Osteoblast (primary cell): ENCODE measurements around the gene SULF2. TPM values are rescaled to one million over a fixed set of nuclear protein-coding genes. Genes with fewer than 3 reads are reported as not detected.
A peak's percentile ranks its signal among the peaks of the same experiment; 100 is the strongest.

ENCODE experiments used
- DNase-seq: peaks from one replicate; pipeline ENCODE4 v3.0.0; 2011; ENCODE audit warnings: low spot score, mixed read lengths; ENCODE audit not compliant: insufficient read length; ENCODE audit errors: missing footprints
- H2AFZ ChIP-seq: 2 replicates; pipeline ENCODE4 v1.6.0; 2011; ENCODE audit warnings: mild to moderate bottlenecking, low read length
- H3K27ac ChIP-seq: 2 replicates; pipeline ENCODE4 v1.5.1; 2011; ENCODE audit warnings: mild to moderate bottlenecking, low read depth, low read length, moderate library complexity
- H3K27me3 ChIP-seq: 2 replicates; pipeline ENCODE4 v1.6.0; 2012; ENCODE audit warnings: mild to moderate bottlenecking, control low read depth, inconsistent platforms, low read length, moderate library complexity; ENCODE audit not compliant: insufficient read depth
- H3K36me3 ChIP-seq: 2 replicates; pipeline ENCODE4 v1.5.1; 2011; ENCODE audit warnings: mild to moderate bottlenecking, low read length, control low read depth, moderate library complexity; ENCODE audit not compliant: insufficient read depth
- H3K4me1 ChIP-seq: 2 replicates; pipeline ENCODE4 v1.5.1; 2011; ENCODE audit warnings: mild to moderate bottlenecking, low read length, control low read depth, moderate library complexity; ENCODE audit not compliant: insufficient read depth
- H3K4me2 ChIP-seq: 2 replicates; pipeline ENCODE4 v1.6.0; 2011; ENCODE audit warnings: mild to moderate bottlenecking, low read length; ENCODE audit not compliant: insufficient read depth
- H3K4me3 ChIP-seq: fragments of 200-600 bp; sonication (generic); 3 replicates; pipeline ENCODE4 v1.5.1; 2012; ENCODE audit warnings: mild to moderate bottlenecking, low read length, inconsistent platforms; ENCODE audit not compliant: insufficient read depth
- H3K79me2 ChIP-seq: 2 replicates; pipeline ENCODE4 v1.6.0; 2012; ENCODE audit warnings: mild to moderate bottlenecking, low read length, control low read depth, inconsistent platforms; ENCODE audit not compliant: insufficient read depth
- H3K9me3 ChIP-seq: 2 replicates; pipeline ENCODE4 v1.5.1; 2011; ENCODE audit warnings: low read depth, low read length, control low read depth
- H4K20me1 ChIP-seq: 2 replicates; pipeline ENCODE4 v1.6.0; 2012; ENCODE audit warnings: mild to moderate bottlenecking, low read length, control low read depth; ENCODE audit not compliant: insufficient read depth
- total RNA-seq: library from RNA; depleted of rRNA; stranded (reverse); fragments of >200 nt; gene quantifications from 2 replicates; pipeline ENCODE4 v1.2.3, GENCODE V29; 2012
- TF ChIP-seq, protein P1 (sequence below): IDR thresholded peaks from 2 replicates; pipeline ENCODE4 v1.5.1; 2011; ENCODE audit warnings: mild to moderate bottlenecking, low read depth, low read length, moderate library complexity; ENCODE audit errors: extremely low read depth

SULF2 gene
- total RNA-seq, 1 donor: 102 TPM

DNA sequence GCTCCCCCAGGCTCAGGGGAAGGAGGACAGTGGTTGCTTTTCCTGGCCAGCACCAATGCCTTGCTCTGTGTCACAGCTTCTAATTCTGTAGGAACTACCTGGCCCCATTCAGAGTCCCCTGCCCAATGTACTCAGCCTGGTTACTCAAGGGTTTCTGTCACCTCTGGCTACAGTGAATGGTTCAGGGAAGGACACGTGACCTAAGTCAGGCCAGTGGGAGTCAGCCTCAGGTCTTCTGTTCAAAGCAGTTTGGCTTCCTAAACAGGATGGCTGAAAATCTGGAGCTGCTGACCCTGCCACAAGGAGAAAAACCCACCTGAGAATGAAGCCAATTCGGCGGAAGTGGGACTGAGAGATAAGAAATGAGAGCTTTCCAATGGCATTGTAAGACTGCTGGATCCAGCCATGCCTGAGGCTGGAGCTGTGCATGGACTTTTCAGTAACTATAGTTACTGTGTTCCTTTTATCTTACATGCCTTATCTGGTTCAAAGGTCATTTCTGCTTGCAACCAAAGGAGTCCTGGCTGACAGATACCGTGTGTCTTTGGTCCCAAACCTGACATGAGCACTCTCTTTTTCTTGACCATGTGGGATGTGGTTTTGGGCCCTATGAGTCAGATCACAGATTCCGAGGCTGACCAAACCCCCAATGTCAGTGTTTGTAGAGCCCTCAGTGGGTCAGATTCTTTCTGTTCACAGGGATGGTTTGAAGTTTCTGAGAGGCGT is 104.3 kb downstream of the SULF2 start:
- H4K20me1 ChIP-seq: no peaks in the 10 kb centered on the region
- no peaks in the 10 kb centered on the region for H3K9me3 ChIP-seq
- H3K4me3 ChIP-seq: no peak overlapping the region
- H3K79me2 ChIP-seq: no peaks in the 10 kb centered on the region
- DNase-seq: no peak
- no peak overlapping the region for H3K27ac ChIP-seq
- H3K36me3 ChIP-seq: no peaks in the 10 kb centered on the region
- H2AFZ ChIP-seq: no peak overlapping the region
- TF ChIP-seq, protein P1, sequence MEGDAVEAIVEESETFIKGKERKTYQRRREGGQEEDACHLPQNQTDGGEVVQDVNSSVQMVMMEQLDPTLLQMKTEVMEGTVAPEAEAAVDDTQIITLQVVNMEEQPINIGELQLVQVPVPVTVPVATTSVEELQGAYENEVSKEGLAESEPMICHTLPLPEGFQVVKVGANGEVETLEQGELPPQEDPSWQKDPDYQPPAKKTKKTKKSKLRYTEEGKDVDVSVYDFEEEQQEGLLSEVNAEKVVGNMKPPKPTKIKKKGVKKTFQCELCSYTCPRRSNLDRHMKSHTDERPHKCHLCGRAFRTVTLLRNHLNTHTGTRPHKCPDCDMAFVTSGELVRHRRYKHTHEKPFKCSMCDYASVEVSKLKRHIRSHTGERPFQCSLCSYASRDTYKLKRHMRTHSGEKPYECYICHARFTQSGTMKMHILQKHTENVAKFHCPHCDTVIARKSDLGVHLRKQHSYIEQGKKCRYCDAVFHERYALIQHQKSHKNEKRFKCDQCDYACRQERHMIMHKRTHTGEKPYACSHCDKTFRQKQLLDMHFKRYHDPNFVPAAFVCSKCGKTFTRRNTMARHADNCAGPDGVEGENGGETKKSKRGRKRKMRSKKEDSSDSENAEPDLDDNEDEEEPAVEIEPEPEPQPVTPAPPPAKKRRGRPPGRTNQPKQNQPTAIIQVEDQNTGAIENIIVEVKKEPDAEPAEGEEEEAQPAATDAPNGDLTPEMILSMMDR: no peak
- H3K27me3 ChIP-seq: peaks cover 3% of the 10 kb centered on the region
- H3K4me1 ChIP-seq: no peaks in the 10 kb centered on the region
- no peak overlapping the region for H3K4me2 ChIP-seq

DNA sequence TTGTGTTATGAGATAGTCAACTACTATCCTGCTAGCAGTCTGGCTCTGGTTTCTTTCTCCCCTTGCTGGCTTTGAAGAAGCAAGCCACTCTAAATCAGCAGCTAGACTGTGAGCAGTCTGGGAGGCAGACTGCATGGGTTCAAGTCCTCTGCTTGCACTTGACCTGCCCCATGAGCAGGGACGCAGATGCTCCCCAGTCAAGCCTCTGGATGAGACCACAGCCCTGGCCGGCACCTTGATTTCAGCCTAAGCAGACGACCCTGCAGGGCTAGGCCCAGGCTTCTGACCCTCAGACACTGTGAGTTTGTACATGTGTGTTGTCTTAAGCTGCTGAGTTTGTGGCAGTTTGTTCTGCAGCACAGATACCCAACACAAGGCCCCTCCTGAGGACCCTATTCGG is 105.8 kb downstream of the SULF2 start:
- DNase-seq: no peak
- Histone ChIP-seq H3K27ac (no peak overlapping the region), H3K4me2 (no peak overlapping the region), H4K20me1 (no peaks in the 10 kb centered on the region), H3K4me1 (no peaks in the 10 kb centered on the region), H3K27me3 (no peaks in the 10 kb centered on the region), H3K4me3 (no peak overlapping the region), H3K79me2 (no peaks in the 10 kb centered on the region), H3K9me3 (no peaks in the 10 kb centered on the region), H2AFZ (no peak overlapping the region), H3K36me3 (no peaks in the 10 kb centered on the region)
- TF ChIP-seq, protein P1: no peak

DNA sequence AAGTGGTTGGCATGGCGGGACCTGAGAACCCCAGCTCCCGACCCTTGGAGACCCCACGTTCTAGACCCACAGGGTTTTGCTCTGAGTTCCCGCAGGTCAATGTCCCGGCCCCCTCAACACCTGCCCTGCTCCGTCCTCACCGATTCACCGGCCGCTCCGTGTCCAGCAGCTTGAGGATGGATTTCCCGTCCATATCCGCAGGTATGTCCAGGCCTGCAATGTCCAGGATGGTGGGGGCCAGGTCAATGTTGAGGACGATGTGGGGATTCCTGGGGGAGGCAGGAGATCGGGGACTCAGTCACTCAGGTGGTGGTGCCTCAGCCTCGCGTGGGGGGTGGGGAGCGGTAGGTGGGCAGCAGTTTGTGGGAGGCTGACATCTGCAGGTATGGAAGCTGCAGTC is 106.7 kb downstream of the SULF2 start:
- Histone ChIP-seq H2AFZ (no peak overlapping the region), H3K4me1 (no peaks in the 10 kb centered on the region), H3K27me3 (no peaks in the 10 kb centered on the region), H3K36me3 (no peaks in the 10 kb centered on the region), H3K27ac (no peak overlapping the region), H3K9me3 (no peaks in the 10 kb centered on the region), H4K20me1 (no peaks in the 10 kb centered on the region), H3K79me2 (no peaks in the 10 kb centered on the region), H3K4me3 (no peak overlapping the region), H3K4me2 (no peak overlapping the region)
- DNase-seq: no peak
- TF ChIP-seq, protein P1: no peak

DNA sequence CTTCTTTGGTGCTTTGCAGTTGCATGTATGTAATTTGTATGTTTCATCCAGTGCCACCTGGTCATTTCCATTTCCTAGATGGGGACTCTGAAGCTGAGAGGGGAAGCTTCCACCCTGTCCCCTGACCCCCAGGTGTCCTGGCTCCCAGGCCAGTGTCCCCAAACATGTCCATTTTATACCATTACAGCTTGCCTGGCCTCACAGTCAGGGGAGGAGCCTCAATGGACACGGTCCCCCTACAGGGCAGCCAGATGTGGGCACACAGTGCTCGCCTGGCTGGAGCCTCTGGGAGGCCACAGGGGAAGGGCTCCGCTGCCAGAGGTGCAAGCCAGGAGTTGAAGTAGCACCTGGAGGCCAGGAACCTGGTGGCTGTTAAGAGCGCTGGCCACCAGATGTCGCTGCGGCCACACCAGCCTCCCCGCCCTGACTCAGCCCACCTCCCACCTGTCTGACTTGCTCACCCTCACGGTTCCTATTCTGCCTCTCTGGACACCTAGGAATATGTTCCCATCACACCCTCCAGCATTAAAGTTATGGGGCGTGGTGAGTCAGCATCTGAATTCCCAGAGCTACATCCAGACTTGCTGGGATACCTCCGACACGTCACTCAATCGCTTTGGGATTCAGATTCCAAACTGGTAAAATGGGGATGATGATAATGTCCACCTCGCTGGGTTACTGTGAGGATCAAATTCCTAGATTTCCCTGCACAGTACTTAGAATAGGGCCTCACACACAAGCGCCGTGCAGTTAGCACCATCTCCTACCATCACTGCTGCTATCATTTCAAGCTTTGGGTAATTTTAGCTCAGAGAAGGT is 107.4 kb downstream of the SULF2 start:
- Histone ChIP-seq H3K79me2 (no peaks in the 10 kb centered on the region), H3K36me3 (no peaks in the 10 kb centered on the region), H4K20me1 (no peaks in the 10 kb centered on the region), H3K27me3 (no peaks in the 10 kb centered on the region), H3K4me3 (no peak overlapping the region), H3K4me1 (no peaks in the 10 kb centered on the region), H3K4me2 (no peak overlapping the region), H3K9me3 (no peaks in the 10 kb centered on the region), H3K27ac (no peak overlapping the region), H2AFZ (no peak overlapping the region)
- TF ChIP-seq, protein P1: peak; percentile 66
- DNase-seq: peak; percentile 93
